H9 (cell line): ENCODE data around the gene CXCL14. TPM values are rescaled to one million over a fixed set of nuclear protein-coding genes. Genes with fewer than 3 reads are reported as not detected.

Experiments
- DNase-seq: peaks from one replicate; pipeline ENCODE4 v3.0.0-alpha.2; 2017
- H2AFZ ChIP-seq: one replicate; pipeline ENCODE4 v1.6.1; 2013; ENCODE audit warnings: mild to moderate bottlenecking, low read length, control low read depth, moderate library complexity
- H2AK5ac ChIP-seq: 2 replicates; pipeline ENCODE4 v1.6.1; 2013; ENCODE audit warnings: low read length, control low read depth, mixed read lengths; ENCODE audit not compliant: insufficient read length
- H2BK120ac ChIP-seq: one replicate; pipeline ENCODE4 v1.6.1; 2013; ENCODE audit warnings: low read depth, mild to moderate bottlenecking, low read length, control low read depth, inconsistent platforms; ENCODE audit not compliant: poor library complexity, severe bottlenecking
- H2BK12ac ChIP-seq: 2 replicates; pipeline ENCODE4 v1.6.1; 2013; ENCODE audit warnings: low read length, control low read depth, mixed read lengths, low read depth; ENCODE audit not compliant: insufficient read length
- H2BK15ac ChIP-seq: 2 replicates; pipeline ENCODE4 v1.6.1; 2013; ENCODE audit warnings: low read depth, low read length, control low read depth
- H2BK20ac ChIP-seq: one replicate; pipeline ENCODE4 v1.6.1; 2013; ENCODE audit warnings: low read depth, mild to moderate bottlenecking, low read length, control low read depth, inconsistent platforms; ENCODE audit not compliant: poor library complexity, severe bottlenecking
- H2BK5ac ChIP-seq: 2 replicates; pipeline ENCODE4 v1.6.1; 2013; ENCODE audit warnings: low read length, control low read depth, mixed read lengths; ENCODE audit not compliant: insufficient read length
- H3K14ac ChIP-seq: 2 replicates; pipeline ENCODE4 v1.6.1; 2013; ENCODE audit warnings: low read length, control low read depth; ENCODE audit not compliant: insufficient read depth
- H3K18ac ChIP-seq: 2 replicates; pipeline ENCODE4 v1.6.1; 2013; ENCODE audit warnings: low read depth, mild to moderate bottlenecking, mixed read lengths, low read length, control low read depth; ENCODE audit not compliant: insufficient read length
- H3K23ac ChIP-seq: 2 replicates; pipeline ENCODE4 v1.6.1; 2013; ENCODE audit warnings: low read length, control low read depth, mixed read lengths, low read depth; ENCODE audit not compliant: insufficient read length
- H3K23me2 ChIP-seq: 2 replicates; pipeline ENCODE4 v1.6.1; 2013; ENCODE audit warnings: low read depth, mild to moderate bottlenecking, mixed read lengths, low read length, control low read depth; ENCODE audit not compliant: insufficient read length, poor library complexity, severe bottlenecking
- H3K27ac ChIP-seq: 2 replicates; pipeline ENCODE4 v1.5.1; 2013; ENCODE audit warnings: low read length, control low read depth, mixed read lengths, low read depth; ENCODE audit not compliant: insufficient read length
- H3K27me3 ChIP-seq: 2 replicates; pipeline ENCODE4 v1.6.1; 2013; ENCODE audit warnings: low read length, control low read depth, inconsistent platforms; ENCODE audit not compliant: insufficient read depth
- H3K4ac ChIP-seq: 2 replicates; pipeline ENCODE4 v1.6.1; 2013; ENCODE audit warnings: low read depth, mild to moderate bottlenecking, control low read depth, inconsistent platforms, low read length, moderate library complexity
- H3K4me1 ChIP-seq: 2 replicates; pipeline ENCODE4 v1.6.1; 2013; ENCODE audit warnings: low read length, control low read depth, inconsistent platforms; ENCODE audit not compliant: insufficient read depth
- H3K4me2 ChIP-seq: 2 replicates; pipeline ENCODE4 v1.6.1; 2013; ENCODE audit warnings: low read length, control low read depth, mixed read lengths; ENCODE audit not compliant: insufficient read length, insufficient read depth
- H3K56ac ChIP-seq: 2 replicates; pipeline ENCODE4 v1.6.1; 2013; ENCODE audit warnings: low read depth, mild to moderate bottlenecking, mixed read lengths, low read length, control low read depth; ENCODE audit not compliant: insufficient read length
- H3K79me1 ChIP-seq: 2 replicates; pipeline ENCODE4 v1.6.1; 2013; ENCODE audit warnings: low read depth, mild to moderate bottlenecking, moderate library complexity, low read length, control low read depth, inconsistent platforms; ENCODE audit not compliant: insufficient read depth, poor library complexity, severe bottlenecking
- H3K79me2 ChIP-seq: 2 replicates; pipeline ENCODE4 v1.6.1; 2013; ENCODE audit warnings: low read length, control low read depth, inconsistent platforms; ENCODE audit not compliant: insufficient read depth
- H3K9ac ChIP-seq: 2 replicates; pipeline ENCODE4 v1.6.1; 2013; ENCODE audit warnings: low read length, control low read depth, mixed read lengths; ENCODE audit not compliant: insufficient read length; ENCODE audit errors: extremely low read depth
- H3K9me3 ChIP-seq: one replicate; pipeline ENCODE4 v1.6.1; 2013; ENCODE audit warnings: low read depth, low read length, inconsistent platforms; ENCODE audit not compliant: control insufficient read depth
- H3T11ph ChIP-seq: one replicate; pipeline ENCODE4 v1.6.1; 2013; ENCODE audit warnings: mild to moderate bottlenecking, low read length, control low read depth, inconsistent platforms
- H4K20me1 ChIP-seq: one replicate; pipeline ENCODE4 v1.6.1; 2013; ENCODE audit not compliant: control insufficient read depth, insufficient read length, insufficient read depth
- H4K5ac ChIP-seq: 2 replicates; pipeline ENCODE4 v1.6.1; 2013; ENCODE audit warnings: low read depth, mild to moderate bottlenecking, mixed read lengths, low read length, control low read depth; ENCODE audit not compliant: insufficient read length
- H4K8ac ChIP-seq: replicated peaks from 2 replicates; pipeline ENCODE4 v1.6.1; 2013; ENCODE audit warnings: low read length, control low read depth, mixed read lengths, low read depth; ENCODE audit not compliant: insufficient read length
- H4K91ac ChIP-seq: 2 replicates; pipeline ENCODE4 v1.6.1; 2013; ENCODE audit warnings: low read depth, mild to moderate bottlenecking, moderate library complexity, mixed read lengths, low read length, control low read depth; ENCODE audit not compliant: insufficient read length
- H3K27ac Mint-ChIP-seq, 3 experiments: 2 replicates in 2 of 3; 3 replicates in 1 of 3; pipeline ENCODE4 v1.8.0; 2020 to 2021; ENCODE audit warnings: mixed read lengths in 3 of 3, mild to moderate bottlenecking in 1 of 3, moderate library complexity in 1 of 3
- H3K27me3 Mint-ChIP-seq: 2 replicates; pipeline ENCODE4 v1.8.0; 2021; ENCODE audit warnings: low read depth, mild to moderate bottlenecking, moderate library complexity, mixed read lengths
- H3K36me3 Mint-ChIP-seq, 3 experiments: 2 replicates in 2 of 3; 3 replicates in 1 of 3; pipeline ENCODE4 v1.8.0; 2020 to 2021; ENCODE audit warnings: low read depth in 3 of 3, mixed read lengths in 3 of 3; ENCODE audit not compliant: insufficient read depth in 1 of 3
- H3K4me1 Mint-ChIP-seq, 2 experiments: 2 replicates each; pipeline ENCODE4 v1.8.0; 2020; ENCODE audit warnings: mixed read lengths in 2 of 2
- H3K4me3 Mint-ChIP-seq, 2 experiments: 2 replicates in 1 of 2; 3 replicates in 1 of 2; pipeline ENCODE4 v1.8.0; 2020 to 2021; ENCODE audit warnings: mild to moderate bottlenecking in 2 of 2, mixed read lengths in 2 of 2, moderate library complexity in 1 of 2
- H3K9me3 Mint-ChIP-seq, 2 experiments: 2 replicates in 1 of 2; 3 replicates in 1 of 2; pipeline ENCODE4 v1.8.0; 2020; ENCODE audit warnings: mild to moderate bottlenecking in 2 of 2, mixed read lengths in 2 of 2, moderate library complexity in 1 of 2
- CTCF ChIP-seq: fragments of 200-600 bp; sonication (generic); conservative IDR thresholded peaks from 3 replicates; pipeline ENCODE4 v1.8.0; 2021; ENCODE audit warnings: antibody characterized with exemption, mild to moderate bottlenecking
- WGBS: extraction: QIAGEN DNeasy Blood & Tissue Kit; methylation state at CpG from one replicate; pipeline ENCODE4 v1.1.7; 2013; ENCODE audit warnings: missing lambda C conversion rate, low lambda C conversion rate, mixed read lengths; ENCODE audit not compliant: insufficient read length; ENCODE audit errors: extremely low coverage; 5-methylcytosine and 5-hydroxymethylcytosine counted together
- total RNA-seq: library from RNA; stranded (reverse); gene quantifications from 2 replicates; pipeline ENCODE4 v1.2.1, GENCODE V29; 2021

CXCL14 gene
- total RNA-seq, 1 experiment from 2014 or later = 1.1 TPM

- no peak overlapping the region for H3K27ac Mint-ChIP-seq
- Histone ChIP-seq H3K23me2 (peaks cover 6% of the 10 kb centered on the region), H3K79me2 (no peaks in the 10 kb centered on the region), H2BK20ac (no peak overlapping the region), H3K4me2 (no peak overlapping the region), H3K4ac (no peak overlapping the region), H2BK12ac (no peak overlapping the region), H4K8ac (no peak overlapping the region), H3K27me3 (peaks cover 96% of the 10 kb centered on the region), H2AFZ (no peak overlapping the region), H3K23ac (no peak overlapping the region), H3K4me1 (no peaks in the 10 kb centered on the region), H3K9ac (no peak overlapping the region), H4K91ac (no peak overlapping the region), H3T11ph (no peak overlapping the region), H4K20me1 (no peaks in the 10 kb centered on the region), H3K18ac (no peak overlapping the region), H3K14ac (no peak overlapping the region), H2BK5ac (no peak overlapping the region), H3K56ac (no peak overlapping the region), H2BK120ac (no peak overlapping the region), H3K79me1 (no peaks in the 10 kb centered on the region), H2AK5ac (no peak overlapping the region), H2BK15ac (no peak overlapping the region), H3K9me3 (no peaks in the 10 kb centered on the region), H4K5ac (no peak overlapping the region), H3K27ac (no peak overlapping the region)
- H3K4me1 Mint-ChIP-seq = peaks cover 30 to 46% of the 10 kb centered on the region in 2 experiments
- H3K36me3 Mint-ChIP-seq = no peaks in the 10 kb centered on the region; a peak in 3 of 7 replicates
- peaks cover 2 to 10% of the 10 kb centered on the region in 2 experiments for H3K9me3 Mint-ChIP-seq
- H3K4me3 Mint-ChIP-seq = peak overlapping the region; percentile 6 to 14; a peak in 2 of 5 replicates
- no CpG with 5 or more reads among the region's 5 CpGs for WGBS
- no peak for TF ChIP-seq CTCF
- no peak for DNase-seq
- H3K27me3 Mint-ChIP-seq = peaks cover 99% of the 10 kb centered on the region
These were observed 35.7 kb downstream of the CXCL14 start for GRCh38 chr5:135543001-135543484.
